Measurements from ENCODE around the gene FCN3. TPM values are rescaled to one million over a fixed set of nuclear protein-coding genes. Genes with fewer than 3 reads are reported as not detected.

The FCN3 gene
- total and polyA plus RNA-seq, 10 of the 15 experiments (the other 5 are each of a cell fraction or from before 2014, with no cell fraction given), result 0.28 TPM; not detected in 9

- TF ChIP-seq YY1 (IDR thresholded peaks at IDR 0.05; ENCODE audit: low read depth, low read length), result 0 out of 2 replicates have a peak, but pooled peaks have one; percentile 37
- peak; percentile 32; the same call in 1 of the 2 replicates for TF ChIP-seq RUNX3 (IDR thresholded peaks at IDR 0.05; ENCODE audit: low read length)
- TF ChIP-seq MLLT1 (IDR thresholded peaks at IDR 0.05), result no peak
- peak; percentile 87 for TF ChIP-seq TCF12 (IDR thresholded peaks at IDR 0.05; ENCODE audit: low read depth, low read length)
- TF ChIP-seq SUPT20H (IDR thresholded peaks at IDR 0.05; ENCODE audit: borderline replicate concordance, control insufficient read depth, low read depth, low read length), result no peak
- 0 out of 2 replicates have a peak, but pooled peaks have one; percentile 25 for TF ChIP-seq DPF2 (IDR thresholded peaks at IDR 0.05)
- TF ChIP-seq SRF (IDR thresholded peaks at IDR 0.05; ENCODE audit: low read depth in 2 of 2, low read length in 2 of 2), result 0 out of 4 replicates have a peak, but pooled peaks of 1 of the 2 experiments have one; percentile 10
- TF ChIP-seq SMC3 (IDR thresholded peaks at IDR 0.05; ENCODE audit: borderline replicate concordance, low read length), result peak; percentile 70
- no peak for TF ChIP-seq NR2C1 (IDR thresholded peaks at IDR 0.05)
- peak; percentile 57 for TF ChIP-seq KLF5 (IDR thresholded peaks at IDR 0.05; ENCODE audit: partially characterized antibody)
- 0 out of 2 replicates have a peak, but pooled peaks have one; percentile 30 for TF ChIP-seq IKZF1 (conservative IDR thresholded peaks at IDR 0.05)
- TF ChIP-seq MEF2A (IDR thresholded peaks at IDR 0.05; ENCODE audit: insufficient read depth, low read depth, low read length), result no peak
- TF ChIP-seq GATAD2B (conservative IDR thresholded peaks at IDR 0.05; ENCODE audit: low read depth), result 0 out of 2 replicates have a peak, but pooled peaks have one; percentile 52
Measured at GRCh38 chr1:27357281-27358037, 17.2 kb downstream of the FCN3 start (continued).

Data from GM12878 (cell line).